Peyer's patch (tissue), 4 donors: ENCODE results near the gene SLC22A1.

Source experiments
- CTCF ChIP-seq, 6 experiments: fragments of 450-650 bp in 4 of 6; fragments of 200-600 bp in 2 of 6; sonication (generic) in 1 of 6; IDR thresholded peaks; one replicate each; pipeline ENCODE4 v1.5.1; 2017 to 2019; ENCODE audit warnings: antibody characterized with exemption in 6 of 6, mild to moderate bottlenecking in 3 of 6, moderate library complexity in 1 of 6
- POLR2A ChIP-seq, 2 donors: fragments of 450-650 bp; IDR thresholded peaks; one replicate each; pipeline ENCODE4 v1.5.1; 2017; ENCODE audit warnings: antibody characterized with exemption in 2 of 2, mild to moderate bottlenecking in 2 of 2, moderate library complexity in 2 of 2

- TF ChIP-seq CTCF (IDR thresholded peaks at IDR 0.05) (no peak), POLR2A (IDR thresholded peaks at IDR 0.05) (no peak)
Measured at GRCh38 chr6:160132776-160133338, 11.2 kb downstream of the SLC22A1 start.
